Jurkat, Clone E6-1 (cell line): ENCODE measurements around the gene SLX4.
"Not testable (repeated sequence)": the region's sequence is repeated elsewhere in the genome, so short reads cannot be mapped to it uniquely, and the experiment has no call there.

Source experiments
- DNase-seq: peaks from one replicate; pipeline ENCODE4 v3.0.0-alpha.2; 2011; ENCODE audit warnings: low read depth, low spot score
- H3K4me3 ChIP-seq: 2 replicates; pipeline ENCODE4 v1.5.1; 2011; ENCODE audit warnings: mild to moderate bottlenecking, low read length, control low read depth, moderate library complexity

Gene SLX4

DNA sequence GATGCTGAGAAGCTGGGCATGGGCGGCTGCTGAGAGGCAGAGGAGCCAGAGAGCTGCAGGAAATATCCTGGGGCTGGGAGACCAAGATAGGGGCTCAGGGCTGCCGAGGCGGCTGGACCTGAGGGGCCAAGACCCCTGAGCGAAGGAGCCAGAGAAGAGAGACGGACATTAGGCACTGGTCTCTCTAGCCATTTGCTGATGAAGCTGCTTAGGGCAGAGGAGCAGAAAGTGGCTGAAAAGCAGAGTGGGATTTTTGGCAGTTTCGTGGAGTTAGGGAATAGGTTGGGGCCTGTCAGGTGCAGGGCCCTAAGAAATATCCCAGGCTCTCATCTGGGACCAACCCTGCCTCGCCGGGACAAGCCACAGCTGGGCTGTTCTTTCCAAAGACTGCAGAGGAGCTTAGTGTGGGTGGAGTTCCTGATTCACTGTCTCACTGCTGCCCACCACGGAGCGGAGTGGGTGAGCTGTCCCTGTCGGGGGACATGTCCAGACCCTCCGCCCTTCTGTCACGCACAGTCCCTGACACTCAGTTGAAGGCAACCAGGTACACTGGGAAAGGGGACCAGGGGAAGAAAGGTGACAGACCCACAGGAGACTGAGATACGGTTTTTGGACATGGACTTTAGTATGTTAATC, 31.8 kb upstream of the SLX4 start:
- no peak for DNase-seq
- H3K4me3 ChIP-seq, result no peak overlapping the region

DNA sequence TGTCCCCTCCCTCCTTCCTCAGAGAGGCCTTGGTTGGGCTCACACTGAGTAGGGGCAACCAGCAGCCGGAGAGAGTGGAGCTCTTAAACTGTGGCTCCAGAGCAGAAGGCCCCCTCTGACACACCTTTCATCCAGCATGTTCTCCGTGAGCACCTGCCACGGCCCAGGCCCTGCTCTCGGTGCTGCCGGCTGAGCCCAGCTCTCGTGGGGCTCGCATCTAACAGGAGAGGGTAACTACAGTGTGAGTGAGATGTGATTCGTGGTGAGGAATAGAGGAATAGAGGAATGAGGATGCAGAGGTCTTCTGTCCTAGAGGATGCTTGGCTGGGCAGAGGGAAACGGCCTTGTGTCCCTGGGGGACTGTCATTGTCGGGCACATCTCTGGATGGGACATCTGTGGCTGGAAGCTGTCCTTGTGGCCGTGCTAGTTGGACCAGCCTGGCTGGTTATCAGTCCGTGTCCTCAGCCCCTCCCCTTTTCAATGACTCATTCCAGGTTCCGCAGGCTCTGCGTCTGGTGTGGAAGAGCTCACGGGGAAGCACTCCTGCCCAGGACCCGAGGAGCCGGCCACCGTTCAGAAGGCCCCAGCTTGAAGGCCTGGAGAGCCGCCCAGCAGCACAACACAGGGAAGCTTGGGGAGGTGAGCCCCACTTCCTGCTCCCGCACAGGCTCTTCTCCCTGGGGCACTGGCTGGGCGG, 31.1 kb upstream of the SLX4 start:
- no peak overlapping the region for H3K4me3 ChIP-seq
- DNase-seq, result no peak

DNA sequence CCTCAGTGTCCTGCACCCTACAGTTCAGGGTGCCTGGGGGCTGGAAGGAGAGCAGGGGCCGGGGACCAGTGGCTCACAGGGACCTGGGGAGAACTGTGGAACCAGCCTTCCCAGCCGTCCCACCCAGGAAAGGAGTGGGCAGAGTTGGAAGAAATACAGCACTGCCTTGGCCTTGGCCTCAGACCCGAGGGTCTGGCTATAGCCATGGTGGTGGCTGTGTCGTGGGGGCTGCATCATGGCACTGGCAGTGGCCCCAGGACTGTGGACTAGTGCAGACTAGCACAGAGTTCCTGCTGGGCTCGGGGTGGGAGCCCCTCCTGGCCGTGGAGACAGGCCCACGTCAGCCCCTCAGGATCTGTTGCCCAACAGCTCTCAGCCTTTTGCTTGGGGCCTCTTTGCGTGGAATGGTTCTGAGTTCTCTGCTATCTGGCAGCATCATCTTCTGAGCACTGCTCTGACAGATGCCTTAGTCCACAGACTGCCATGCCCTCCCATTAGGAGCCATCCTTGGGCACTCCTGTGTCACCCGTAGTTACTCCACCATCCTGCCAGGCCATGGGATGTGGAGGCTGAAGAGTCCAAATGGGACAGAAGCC, 30.5 kb upstream of the SLX4 start:
- no peak for DNase-seq

DNA sequence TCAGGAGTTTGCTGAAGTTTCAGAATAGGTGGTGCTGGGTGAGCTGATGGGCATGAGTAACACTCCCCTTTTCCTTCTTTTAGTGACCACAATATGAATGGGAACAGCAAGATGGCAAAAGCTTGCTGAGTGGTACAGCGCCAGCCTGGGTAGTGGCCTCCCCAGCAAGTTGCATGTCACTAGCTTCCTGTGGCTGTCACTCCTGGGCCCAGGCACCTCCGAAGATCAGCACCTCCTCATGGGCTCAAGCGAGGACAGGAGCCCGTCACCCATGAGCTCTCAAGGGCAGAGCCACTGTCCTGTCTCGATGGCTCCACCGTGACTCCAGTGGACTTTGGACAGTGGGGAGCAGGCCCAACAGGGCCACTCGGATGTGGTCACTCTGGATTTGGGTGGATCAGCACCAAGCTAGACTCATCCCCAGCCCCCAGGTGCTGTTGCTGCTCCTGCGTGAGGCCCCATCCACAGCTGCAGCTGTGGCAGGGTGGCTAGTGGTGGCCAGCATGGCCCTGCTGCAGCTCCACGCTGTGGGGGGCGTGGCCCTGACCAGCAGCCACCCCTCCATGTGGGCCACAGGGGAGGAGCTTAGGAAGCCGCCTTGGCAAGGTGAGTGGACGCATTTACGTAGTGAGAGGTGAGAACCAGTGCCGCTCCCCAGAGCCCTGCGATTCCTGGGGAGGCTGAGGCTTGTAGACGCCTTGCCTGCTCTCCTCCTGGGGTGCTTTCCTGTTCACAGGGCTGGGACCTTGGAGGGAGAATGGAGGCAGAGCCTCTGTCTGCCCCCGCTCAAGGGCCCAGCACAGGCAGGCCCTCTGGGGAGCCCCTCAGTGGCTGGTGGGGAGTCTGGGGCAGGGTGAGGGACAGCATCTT, 29.5 kb upstream of the SLX4 start:
- H3K4me3 ChIP-seq, result no peak overlapping the region
- no peak for DNase-seq

More for the DNA sequence above, 30.5 kb upstream of the SLX4 start:
- no peak overlapping the region for H3K4me3 ChIP-seq

DNA sequence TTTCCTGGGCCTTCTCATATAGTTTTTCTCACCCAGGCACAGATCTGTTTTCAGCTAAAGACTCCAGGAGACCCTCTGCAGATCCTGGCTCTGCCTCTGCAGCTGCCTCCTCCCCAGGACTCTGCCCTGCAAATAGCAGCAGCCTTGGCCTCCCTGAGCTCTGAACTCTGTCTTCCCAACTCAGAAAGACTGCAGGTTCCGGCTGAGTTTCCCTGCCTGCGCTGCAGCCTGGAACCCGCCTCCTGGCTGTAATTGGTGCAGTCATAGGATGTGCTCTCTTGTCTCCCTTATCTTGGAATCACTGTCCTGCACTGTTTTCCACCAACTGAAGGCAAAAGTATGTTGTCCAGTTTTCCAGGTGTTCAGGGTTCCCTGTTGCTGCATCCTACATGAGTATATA, 28.8 kb upstream of the SLX4 start:
- no peak for DNase-seq
- no peak overlapping the region for H3K4me3 ChIP-seq

DNA sequence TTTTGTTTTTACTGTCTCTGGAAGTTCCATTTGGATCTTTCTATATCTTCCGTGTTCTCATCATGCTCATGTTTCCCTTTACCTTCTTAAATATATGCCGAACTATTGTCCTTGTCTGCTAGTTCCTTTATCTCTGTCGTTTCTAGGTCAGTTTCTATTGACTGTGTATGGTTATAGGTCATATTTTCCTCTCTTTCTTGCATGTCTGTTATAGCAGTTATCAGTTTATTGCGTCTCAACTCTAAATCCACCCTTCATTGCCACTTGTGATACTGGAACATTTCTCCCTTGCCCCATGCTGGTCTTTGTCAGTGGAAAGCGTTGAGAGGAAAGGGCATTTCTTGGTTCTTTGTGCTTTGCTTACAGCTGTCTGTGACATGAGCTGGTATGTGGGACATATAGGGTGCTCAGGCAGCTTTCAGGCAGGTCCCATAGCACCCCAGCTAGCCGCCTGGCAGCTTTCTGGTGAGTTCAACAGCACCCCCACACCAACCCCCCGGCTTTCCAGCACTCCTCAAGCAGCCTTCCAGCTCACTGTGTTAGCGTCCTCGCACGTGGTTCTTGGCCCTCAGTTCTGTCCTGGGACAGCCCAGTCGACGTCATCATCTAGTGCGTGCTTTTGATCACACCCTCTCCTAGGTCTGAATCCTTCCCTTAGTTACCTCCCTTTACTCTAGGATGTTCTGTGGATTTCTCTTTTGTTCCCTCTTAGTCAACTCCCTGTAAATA, 27.7 kb upstream of the SLX4 start:
- DNase-seq, result no peak

DNA sequence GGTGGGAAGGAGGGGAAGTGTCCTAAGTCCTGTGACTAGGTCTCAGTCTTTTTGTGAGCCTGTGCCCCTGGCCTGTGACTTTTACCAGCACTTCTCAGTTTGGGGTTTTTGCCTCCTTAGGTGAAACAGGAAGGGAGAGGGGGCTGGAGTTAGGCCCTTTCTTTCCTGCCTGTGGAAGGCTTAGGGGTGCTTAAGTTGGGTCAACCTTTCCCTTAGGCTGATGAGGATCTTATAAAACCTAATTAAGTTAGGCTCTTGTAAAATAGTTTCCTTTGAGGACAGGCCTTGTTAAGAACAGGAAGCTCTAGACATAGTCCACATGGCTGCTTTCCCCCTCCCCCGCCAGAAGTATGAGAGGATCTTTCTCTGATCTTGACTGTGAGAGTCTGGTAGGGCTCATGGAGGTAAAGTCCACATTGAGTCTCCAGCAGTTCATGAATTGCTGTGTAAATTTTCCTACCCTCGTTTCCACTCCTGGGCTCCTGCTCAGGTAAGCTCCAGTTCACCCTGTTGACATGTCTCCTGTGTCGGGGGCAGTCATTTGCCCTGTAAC, 26.0 kb upstream of the SLX4 start:
- DNase-seq, result peak; percentile 55
- no peak overlapping the region for H3K4me3 ChIP-seq

More for the DNA sequence above, 27.7 kb upstream of the SLX4 start:
- no peak overlapping the region for H3K4me3 ChIP-seq

DNA sequence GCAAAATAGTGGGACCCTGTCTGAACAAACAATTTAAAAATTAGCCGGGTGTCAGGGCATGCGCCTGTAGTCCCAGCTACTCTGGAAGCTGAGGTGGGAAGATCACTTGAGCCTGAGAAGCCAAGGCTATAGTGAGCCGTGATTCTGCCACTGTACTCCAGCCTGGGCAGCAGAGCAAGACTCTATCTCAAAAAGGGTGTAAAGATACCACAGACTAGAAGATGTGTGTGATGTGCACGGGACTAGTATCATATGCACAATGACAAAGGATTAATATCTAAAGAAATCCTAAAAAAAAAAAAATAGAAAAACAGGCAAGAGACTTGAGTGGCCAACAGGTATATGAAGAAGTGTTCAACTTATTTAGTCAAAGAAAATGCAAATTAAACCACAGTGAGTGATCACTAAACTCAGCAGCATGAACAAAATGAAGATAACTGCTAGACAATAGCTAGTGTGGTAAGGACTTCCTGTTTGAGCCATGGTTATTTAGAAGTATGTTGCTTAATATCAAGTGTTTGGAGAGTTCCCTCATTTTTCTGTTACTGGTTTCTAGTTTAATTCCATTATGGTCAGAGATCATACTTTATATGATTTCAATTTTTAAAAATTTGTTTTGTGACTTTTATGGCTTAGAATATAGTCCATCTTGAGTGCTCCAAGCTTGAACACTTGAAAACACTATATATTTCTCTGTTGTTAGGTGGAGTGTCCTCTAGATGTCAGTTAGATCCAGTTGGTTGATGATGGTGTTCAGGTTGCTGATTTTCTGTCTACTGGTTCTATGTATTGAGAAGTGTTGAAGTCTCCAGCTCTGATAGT, 14.7 kb upstream of the SLX4 start:
- peak; percentile 65 for DNase-seq
- no peak overlapping the region for H3K4me3 ChIP-seq

DNA sequence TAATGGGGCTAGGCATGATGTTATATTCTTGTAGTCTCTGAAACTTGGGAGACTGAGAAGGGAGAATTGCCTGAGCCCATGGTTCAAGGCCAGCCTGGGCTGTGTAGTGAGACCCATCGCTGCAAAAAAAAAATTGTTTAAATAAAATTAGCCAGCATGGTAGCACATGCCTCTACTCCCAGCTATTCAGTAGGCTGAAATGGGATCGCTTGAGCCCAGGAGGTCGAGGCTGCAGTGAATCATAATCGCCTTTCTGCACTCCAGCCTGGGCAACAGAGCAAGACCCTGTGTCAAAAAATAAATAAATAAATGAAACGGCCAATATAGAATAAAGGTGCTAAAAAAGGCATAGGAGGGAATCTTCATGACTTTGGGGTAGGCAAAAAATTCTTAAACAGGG, 13.9 kb upstream of the SLX4 start:
- DNase-seq, result no peak
- H3K4me3 ChIP-seq, result no peak overlapping the region

DNA sequence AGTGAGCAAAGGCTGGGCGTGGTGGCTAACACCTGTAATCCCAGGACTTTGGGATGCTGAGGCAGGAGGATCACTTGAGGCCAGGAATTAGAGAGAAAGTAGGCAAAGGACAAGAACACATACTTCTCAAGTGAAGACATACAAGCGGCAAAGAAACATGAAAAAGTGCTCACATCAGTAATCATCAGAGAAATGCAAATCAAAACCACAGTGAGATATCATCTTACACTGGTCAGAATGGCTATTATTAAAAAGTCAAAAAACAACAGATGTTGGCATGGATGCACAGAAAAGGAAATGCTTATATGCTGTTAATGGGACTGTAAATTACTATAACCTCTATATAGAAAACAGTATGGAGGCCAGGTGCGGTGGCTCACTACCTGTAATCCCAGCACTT, 12.2 kb upstream of the SLX4 start:
- no peak overlapping the region for H3K4me3 ChIP-seq
- DNase-seq, result no peak

DNA sequence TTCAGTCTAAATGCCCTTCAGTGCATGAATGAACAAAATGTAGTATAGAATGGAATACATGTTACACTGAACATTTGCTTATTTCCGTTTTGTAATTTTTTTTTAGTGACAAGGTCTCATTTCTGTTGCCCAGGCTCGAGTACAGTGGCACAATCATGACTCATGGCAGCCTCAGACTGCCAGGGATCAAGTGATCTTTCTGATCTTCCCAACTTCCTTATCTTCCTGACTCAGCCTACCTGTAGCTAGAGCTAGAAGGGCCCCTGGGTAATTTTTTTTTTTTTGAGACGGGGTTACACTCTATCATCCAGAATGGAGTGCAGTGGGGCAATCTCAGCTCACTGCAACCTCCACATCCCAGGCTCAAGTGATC, 7.3 kb upstream of the SLX4 start:
- DNase-seq, result no peak
- H3K4me3 ChIP-seq, result no peak overlapping the region

DNA sequence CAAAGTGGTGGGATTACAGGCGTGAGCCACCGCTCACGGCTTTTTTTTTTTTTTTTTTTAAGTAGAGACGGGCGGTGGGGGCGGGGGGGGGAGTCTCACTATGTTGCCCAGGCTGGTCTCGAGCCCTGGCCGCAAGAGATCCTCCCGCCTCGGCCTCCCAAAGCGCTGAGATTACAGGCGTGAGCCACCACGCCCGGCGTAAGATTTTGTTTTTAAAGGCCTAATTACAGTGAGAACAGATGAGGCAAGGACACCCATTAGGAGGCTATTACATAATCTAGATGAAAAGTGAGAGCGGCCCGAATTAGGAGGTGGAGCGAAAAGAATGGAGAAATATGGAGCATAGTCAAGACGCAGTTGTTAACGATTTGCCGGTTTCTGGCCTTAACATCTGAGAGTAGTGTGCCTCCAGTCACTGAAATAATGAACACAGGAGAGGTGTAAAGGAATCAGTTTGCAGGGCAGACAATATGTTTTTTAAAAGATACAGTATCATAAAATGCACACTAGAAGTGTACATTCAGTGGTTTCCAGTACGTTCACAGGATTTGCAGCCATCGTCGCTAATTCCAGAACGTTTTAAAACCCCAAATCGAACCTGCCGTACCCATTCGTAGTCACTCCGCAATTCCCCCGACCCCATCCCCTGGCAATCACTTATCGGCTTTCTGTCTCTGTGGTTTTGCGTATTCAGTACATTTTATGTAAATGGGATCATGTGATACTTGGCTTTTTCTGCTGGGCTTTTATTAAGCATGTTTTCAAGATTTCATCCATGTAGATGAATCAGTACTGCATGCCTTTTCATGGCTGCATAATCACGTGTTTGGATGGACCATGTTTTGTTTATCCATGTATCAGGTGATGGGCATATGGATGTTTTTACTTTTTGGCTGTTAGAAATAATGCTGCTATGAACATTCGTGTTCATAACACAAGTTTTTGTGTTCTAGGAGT, 1.4 kb upstream of the SLX4 start:
- DNase-seq, result no peak
- H3K4me3 ChIP-seq, result peak overlapping the region; percentile 97

DNA sequence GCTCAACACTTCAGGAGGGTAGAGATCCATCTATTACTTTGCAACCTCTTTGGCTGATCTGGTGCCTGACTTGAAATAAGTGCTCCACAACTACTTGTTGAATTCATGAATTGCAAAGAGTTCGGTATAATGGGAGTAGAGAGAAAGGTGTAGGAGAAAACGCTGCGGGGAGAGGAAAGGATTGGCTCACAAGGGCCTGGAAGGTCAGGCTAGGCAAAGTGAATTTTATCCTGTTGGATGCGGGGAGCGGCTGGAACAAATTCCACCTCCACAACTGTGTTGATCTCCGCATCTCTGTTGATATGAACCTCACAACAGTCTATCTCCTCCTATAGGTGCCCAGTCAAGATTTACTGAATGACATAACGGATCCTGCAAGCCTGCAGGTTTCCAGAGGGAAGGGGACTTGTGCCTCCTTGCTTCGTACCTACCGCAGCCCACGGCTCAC, 684 bp downstream of the SLX4 start:
- H3K4me3 ChIP-seq, result peak overlapping the region; percentile 87
- no peak for DNase-seq

DNA sequence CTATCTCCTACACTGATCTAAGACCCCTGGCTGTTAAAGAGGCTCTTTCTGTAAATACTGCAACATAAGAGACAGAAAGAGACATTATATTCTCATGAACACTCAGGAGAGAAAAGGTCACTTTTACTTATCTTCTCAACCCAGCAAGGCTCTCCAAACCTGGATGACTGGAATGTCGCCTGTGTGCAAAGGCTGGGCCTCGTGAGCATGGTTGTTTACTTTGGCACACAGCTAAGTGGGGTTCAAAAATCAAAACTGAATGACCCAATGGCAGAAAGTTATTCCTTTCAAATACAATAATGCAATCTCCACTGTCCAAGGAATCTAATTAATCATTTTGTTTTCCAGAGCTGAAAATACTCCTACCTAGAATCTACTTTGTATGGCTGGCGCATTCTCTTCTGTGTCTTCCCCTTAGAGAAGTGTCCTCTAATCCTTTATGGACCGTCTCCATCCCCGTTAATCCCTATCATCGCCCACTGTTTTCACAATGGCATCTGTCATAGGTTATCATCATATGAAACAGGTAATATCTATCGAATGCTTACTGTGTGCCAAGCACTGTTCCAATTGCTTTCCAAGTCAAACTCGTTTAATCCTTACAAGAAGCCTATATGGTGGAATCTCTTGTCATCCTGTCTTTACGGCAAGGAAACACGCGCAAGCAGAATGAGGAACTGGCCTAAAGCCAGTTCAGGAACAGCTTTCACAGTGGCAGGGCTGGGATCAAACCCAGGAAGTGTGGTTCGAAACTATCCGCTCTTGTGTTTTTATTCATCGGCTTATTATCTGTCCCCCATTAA, 1.3 kb downstream of the SLX4 start:
- DNase-seq, result no peak
- H3K4me3 ChIP-seq, result peak overlapping the region; percentile 87

DNA sequence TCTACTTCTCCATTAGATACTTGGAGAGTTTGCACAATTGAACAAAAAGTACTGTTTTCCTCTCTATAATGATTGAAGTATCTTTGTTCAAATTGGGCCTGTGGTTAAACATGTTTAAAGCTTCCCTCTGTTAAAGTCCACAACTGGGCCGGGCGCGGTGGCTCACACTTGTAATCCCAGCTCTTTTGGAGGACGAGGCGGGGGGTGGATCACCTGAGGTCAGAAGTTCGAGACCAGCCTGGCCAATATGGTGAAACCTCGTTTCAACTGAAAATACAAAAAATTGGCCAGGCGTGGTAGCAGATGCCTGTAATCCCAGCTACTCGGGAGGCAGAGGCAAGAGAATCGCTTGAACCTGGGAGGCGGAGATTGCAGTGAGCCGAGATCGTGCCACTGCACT, 2.4 kb downstream of the SLX4 start:
- not testable (repeated sequence) for DNase-seq, H3K4me3 ChIP-seq

DNA sequence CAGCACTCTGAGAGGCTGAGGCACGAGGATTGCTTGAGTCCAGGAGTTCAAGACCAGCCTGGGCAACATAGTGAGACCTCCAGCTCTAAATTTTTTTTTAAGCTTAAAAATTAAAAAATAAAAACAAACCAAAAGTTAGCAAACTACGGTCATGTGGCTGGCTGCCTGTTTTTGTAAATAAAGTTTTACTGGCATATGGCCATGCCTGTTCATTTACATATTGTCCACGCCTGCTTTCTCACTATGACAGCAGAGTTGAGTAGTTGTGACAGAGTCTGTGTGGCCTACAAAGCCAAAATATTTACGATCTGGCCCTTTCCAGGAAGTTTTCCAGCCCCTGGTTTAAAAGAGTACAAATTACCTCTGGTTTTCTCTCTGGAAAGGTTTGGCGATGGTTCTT, 3.3 kb downstream of the SLX4 start:
- H3K4me3 ChIP-seq, result no peak overlapping the region
- no peak for DNase-seq
